ENCODE results near the gene DHRS3. TPM values are rescaled to one million over a fixed set of nuclear protein-coding genes. Genes with fewer than 3 reads are reported as not detected.

The DHRS3 gene
- total RNA-seq, 1 donor from 2014 or later, result 214 TPM

DNA sequence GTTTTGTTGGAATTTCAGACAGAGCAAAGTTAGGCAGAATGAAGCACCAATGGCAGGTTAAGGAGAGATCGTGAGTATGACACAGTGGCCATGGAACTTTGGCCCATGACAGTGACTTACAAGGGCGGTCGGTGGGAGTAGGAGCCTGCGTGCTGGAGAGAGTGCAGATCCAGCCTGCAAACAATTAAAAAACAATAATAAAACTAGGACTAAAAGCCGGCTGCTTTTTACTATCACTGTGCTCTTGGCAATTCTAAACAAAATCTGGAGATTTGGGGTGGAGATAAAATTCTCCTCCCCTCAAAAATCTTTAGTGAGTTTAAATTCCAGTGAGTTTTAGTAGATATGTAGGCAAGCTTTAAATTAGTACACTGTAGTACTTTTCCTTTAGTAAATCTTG is 96.9 kb downstream of the DHRS3 start:
- DNase-seq (ENCODE audit: low spot score, unreplicated experiment), result no peak
- Mint-ChIP-seq H3K9me3 (ENCODE audit: low read depth) (no peaks in the 10 kb centered on the region), H3K27me3 (peaks cover 6% of the 10 kb centered on the region), H3K4me3 (ENCODE audit: low read depth) (no peak overlapping the region), H3K27ac (no peak overlapping the region), H3K4me1 (ENCODE audit: low read depth) (peaks cover 7% of the 10 kb centered on the region), H3K36me3 (ENCODE audit: insufficient read depth) (no peaks in the 10 kb centered on the region)
- TF ChIP-seq, protein P1, sequence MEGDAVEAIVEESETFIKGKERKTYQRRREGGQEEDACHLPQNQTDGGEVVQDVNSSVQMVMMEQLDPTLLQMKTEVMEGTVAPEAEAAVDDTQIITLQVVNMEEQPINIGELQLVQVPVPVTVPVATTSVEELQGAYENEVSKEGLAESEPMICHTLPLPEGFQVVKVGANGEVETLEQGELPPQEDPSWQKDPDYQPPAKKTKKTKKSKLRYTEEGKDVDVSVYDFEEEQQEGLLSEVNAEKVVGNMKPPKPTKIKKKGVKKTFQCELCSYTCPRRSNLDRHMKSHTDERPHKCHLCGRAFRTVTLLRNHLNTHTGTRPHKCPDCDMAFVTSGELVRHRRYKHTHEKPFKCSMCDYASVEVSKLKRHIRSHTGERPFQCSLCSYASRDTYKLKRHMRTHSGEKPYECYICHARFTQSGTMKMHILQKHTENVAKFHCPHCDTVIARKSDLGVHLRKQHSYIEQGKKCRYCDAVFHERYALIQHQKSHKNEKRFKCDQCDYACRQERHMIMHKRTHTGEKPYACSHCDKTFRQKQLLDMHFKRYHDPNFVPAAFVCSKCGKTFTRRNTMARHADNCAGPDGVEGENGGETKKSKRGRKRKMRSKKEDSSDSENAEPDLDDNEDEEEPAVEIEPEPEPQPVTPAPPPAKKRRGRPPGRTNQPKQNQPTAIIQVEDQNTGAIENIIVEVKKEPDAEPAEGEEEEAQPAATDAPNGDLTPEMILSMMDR (IDR thresholded peaks at IDR 0.05; ENCODE audit: unreplicated experiment), result no peak

DNA sequence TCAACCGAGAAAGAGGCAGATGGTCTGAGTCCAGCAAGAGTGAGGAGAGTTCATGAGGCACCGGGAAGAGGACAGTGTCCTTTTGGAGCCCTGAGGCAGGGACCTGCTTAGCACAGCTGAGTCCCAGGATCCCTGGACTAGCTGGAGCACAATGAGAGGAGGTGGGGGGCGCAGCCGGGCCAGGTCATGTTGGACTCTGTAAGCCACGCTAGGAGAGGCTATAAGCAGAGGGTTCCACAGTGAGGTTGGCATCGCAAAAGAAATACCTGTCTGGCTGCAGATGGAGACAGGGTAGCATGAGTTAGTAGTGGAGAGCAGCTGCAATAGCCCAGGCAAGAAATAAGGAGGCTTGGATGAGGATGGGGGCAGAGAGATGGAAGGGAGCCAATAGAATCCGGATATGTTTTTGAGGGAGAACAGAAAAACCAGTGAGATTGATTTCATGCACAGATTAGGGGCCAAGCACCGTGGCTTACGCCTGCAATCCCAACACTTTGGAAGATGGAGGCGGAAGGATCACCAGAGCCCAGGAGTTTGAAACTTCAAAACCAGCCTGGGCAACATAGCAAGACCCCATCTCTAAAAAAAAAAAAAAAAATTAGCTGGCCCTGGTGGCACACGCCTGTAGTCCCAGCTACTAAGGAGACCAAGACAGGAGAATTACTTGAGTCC is 98.2 kb downstream of the DHRS3 start:
- Mint-ChIP-seq H3K4me1 (ENCODE audit: low read depth) (peaks cover 4% of the 10 kb centered on the region), H3K27ac (no peak overlapping the region), H3K36me3 (ENCODE audit: insufficient read depth) (no peaks in the 10 kb centered on the region), H3K4me3 (ENCODE audit: low read depth) (no peak overlapping the region), H3K9me3 (ENCODE audit: low read depth) (no peaks in the 10 kb centered on the region), H3K27me3 (peaks cover 6% of the 10 kb centered on the region)
- DNase-seq (ENCODE audit: low spot score, unreplicated experiment), result no peak
- TF ChIP-seq, protein P1 (IDR thresholded peaks at IDR 0.05; ENCODE audit: unreplicated experiment), result no peak

DNA sequence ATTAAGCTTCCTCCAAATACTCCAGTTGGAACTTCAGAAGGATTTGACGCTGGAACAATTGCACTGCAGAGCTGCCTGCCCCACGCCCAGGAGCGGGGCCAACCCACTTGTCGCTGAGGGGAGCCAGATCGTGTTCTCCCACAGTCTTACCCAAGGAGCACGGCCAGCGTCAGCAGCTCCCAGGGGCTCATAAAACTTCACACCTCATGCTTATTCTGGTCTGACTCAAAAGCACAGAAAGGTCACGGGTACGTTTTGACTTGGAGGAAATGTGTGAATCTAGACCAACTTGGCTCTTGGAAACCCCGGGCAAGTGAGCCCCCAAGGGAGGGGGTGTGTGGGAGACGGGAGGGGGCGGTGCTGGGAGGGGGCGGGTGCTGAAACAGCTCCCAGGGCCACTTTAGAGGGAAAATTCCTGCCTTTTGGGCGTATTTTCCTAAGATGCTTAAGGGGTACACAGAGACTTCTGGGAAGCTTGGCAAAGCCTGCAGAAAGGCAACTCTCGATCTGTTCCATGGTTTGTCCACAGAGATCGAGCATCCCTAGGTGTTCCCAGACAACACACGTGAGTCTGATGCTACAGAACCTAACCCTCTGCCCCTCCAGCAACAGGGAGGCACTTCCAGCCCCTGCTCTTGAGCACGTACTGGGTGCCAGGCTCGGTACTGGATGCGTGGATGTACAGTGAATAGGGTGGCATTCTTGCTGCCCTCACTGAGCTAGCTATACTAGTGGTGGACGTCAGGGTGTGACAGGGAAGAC is 98.9 kb downstream of the DHRS3 start:
- Mint-ChIP-seq H3K4me1 (ENCODE audit: low read depth) (peaks cover 4% of the 10 kb centered on the region), H3K27me3 (peaks cover 6% of the 10 kb centered on the region), H3K27ac (no peak overlapping the region), H3K9me3 (ENCODE audit: low read depth) (no peaks in the 10 kb centered on the region), H3K4me3 (ENCODE audit: low read depth) (no peak overlapping the region), H3K36me3 (ENCODE audit: insufficient read depth) (no peaks in the 10 kb centered on the region)
- TF ChIP-seq, protein P1 (IDR thresholded peaks at IDR 0.05; ENCODE audit: unreplicated experiment), result no peak
- DNase-seq (ENCODE audit: low spot score, unreplicated experiment), result no peak

Small RNA genes lying within 50 kb of the gene (microRNA-seq; reads per million reads assigned to microRNA genes)
- gene MIR6730 (ENCODE audit: borderline number of aligned reads, unreplicated experiment), result 3.0 reads per million

Other genes starting within 250 kb of the DHRS3 start
- gene AADACL4, start 25.9 kb upstream of the DHRS3 start, total RNA-seq, result 0.24 TPM in 2 replicates
- not detected in 2 replicates for gene AADACL3, start 97.9 kb upstream of the DHRS3 start, total RNA-seq
- 1.2 and 2.8 TPM in 2 replicates for gene CFAP107, start 128.0 kb upstream of the DHRS3 start, total RNA-seq
- gene PRAMEF12, start 155.5 kb upstream of the DHRS3 start, total RNA-seq, result not detected in 2 replicates
- not detected in 2 replicates for gene PRAMEF1, start 173.2 kb upstream of the DHRS3 start, total RNA-seq
- gene PRAMEF11, start 213.2 kb upstream of the DHRS3 start, total RNA-seq, result not detected in 2 replicates
- not detected in 2 replicates for gene HNRNPCL1, start 230.5 kb upstream of the DHRS3 start, total RNA-seq
- not detected in 2 replicates for gene PRAMEF2, start 238.9 kb upstream of the DHRS3 start, total RNA-seq

Data from progenitor cell of endocrine pancreas (in vitro differentiated cells).